OCI-LY1 (cell line): ENCODE results near the gene FMNL1.

Experiments
- H2AFZ ChIP-seq: fragments of 200-600 bp; sonication (generic), shearing (Covaris generic); 2 replicates; pipeline ENCODE4 v1.6.0; 2014; ENCODE audit warnings: antibody characterized with exemption, mild to moderate bottlenecking, low read length
- H3F3A ChIP-seq: fragments of 200-600 bp; sonication (generic), shearing (Covaris generic); 2 replicates; pipeline ENCODE4 v1.6.0; 2014; ENCODE audit warnings: mild to moderate bottlenecking, antibody characterized with exemption, low read length, moderate library complexity; ENCODE audit not compliant: insufficient read depth
- H3K27ac ChIP-seq: fragments of 200-600 bp; sonication (generic); 2 replicates; pipeline ENCODE4 v1.5.1; 2014; ENCODE audit warnings: low read length, mixed run types, mild to moderate bottlenecking, low read depth; ENCODE audit not compliant: poor library complexity, severe bottlenecking
- H3K27me3 ChIP-seq: fragments of 200-600 bp; sonication (generic); 2 replicates; pipeline ENCODE4 v1.6.0; 2014; ENCODE audit warnings: antibody characterized with exemption, mild to moderate bottlenecking, low read length, moderate library complexity; ENCODE audit not compliant: insufficient read depth
- H3K36me3 ChIP-seq: fragments of 200-600 bp; sonication (generic); 2 replicates; pipeline ENCODE4 v1.6.1; 2014; ENCODE audit warnings: mild to moderate bottlenecking, antibody characterized with exemption, low read length, moderate library complexity, mixed read lengths; ENCODE audit not compliant: insufficient read depth
- H3K4me1 ChIP-seq: fragments of 200-600 bp; sonication (generic); 2 replicates; pipeline ENCODE4 v1.5.1; 2014; ENCODE audit warnings: mild to moderate bottlenecking, low read length, moderate library complexity; ENCODE audit not compliant: insufficient read depth, severe bottlenecking
- H3K4me2 ChIP-seq: fragments of 200-600 bp; sonication (generic), shearing (Covaris generic); 2 replicates; pipeline ENCODE4 v1.6.1; 2014; ENCODE audit warnings: low read length
- H3K4me3 ChIP-seq: fragments of 200-600 bp; sonication (generic); 2 replicates; pipeline ENCODE4 v1.5.1; 2014; ENCODE audit warnings: low read length, low read depth, mild to moderate bottlenecking, mixed read lengths; ENCODE audit not compliant: poor library complexity, severe bottlenecking
- H3K79me2 ChIP-seq: fragments of 200-600 bp; shearing (Covaris generic); 2 replicates; pipeline ENCODE4 v1.6.1; 2016; ENCODE audit warnings: mixed run types, low read length, mixed read lengths; ENCODE audit not compliant: insufficient read depth
- H3K9ac ChIP-seq: fragments of 200-600 bp; sonication (generic), shearing (Covaris generic); 2 replicates; pipeline ENCODE4 v1.6.1; 2014; ENCODE audit warnings: mild to moderate bottlenecking, low read length, mixed read lengths
- H3K9me2 ChIP-seq: fragments of 200-600 bp; sonication (generic), shearing (Covaris generic); 2 replicates; pipeline ENCODE4 v1.6.1; 2014; ENCODE audit warnings: low read depth, mild to moderate bottlenecking, low read length, mixed read lengths
- H3K9me3 ChIP-seq: fragments of 200-600 bp; shearing (Covaris generic); 2 replicates; pipeline ENCODE4 v1.6.1; 2014; ENCODE audit warnings: low read length, mixed read lengths
- H4K20me1 ChIP-seq: fragments of 200-600 bp; sonication (generic), shearing (Covaris generic); 2 replicates; pipeline ENCODE4 v1.6.0; 2016; ENCODE audit warnings: mild to moderate bottlenecking, low read length; ENCODE audit not compliant: insufficient read depth
- EZH2 ChIP-seq: fragments of 200-600 bp; sonication (generic), shearing (Covaris generic); IDR thresholded peaks from 2 replicates; pipeline ENCODE4 v1.8.0; 2017; ENCODE audit warnings: borderline replicate concordance, mixed run types, mild to moderate bottlenecking, antibody characterized with exemption, low read length, moderate library complexity, mixed read lengths
- TF ChIP-seq, protein P1 (sequence below): fragments of 200-600 bp; sonication (generic), shearing (Covaris generic); IDR thresholded peaks from 2 replicates; pipeline ENCODE4 v1.5.1; 2017; ENCODE audit warnings: mild to moderate bottlenecking, antibody characterized with exemption, low read length, moderate library complexity, mixed read lengths

Gene FMNL1

DNA sequence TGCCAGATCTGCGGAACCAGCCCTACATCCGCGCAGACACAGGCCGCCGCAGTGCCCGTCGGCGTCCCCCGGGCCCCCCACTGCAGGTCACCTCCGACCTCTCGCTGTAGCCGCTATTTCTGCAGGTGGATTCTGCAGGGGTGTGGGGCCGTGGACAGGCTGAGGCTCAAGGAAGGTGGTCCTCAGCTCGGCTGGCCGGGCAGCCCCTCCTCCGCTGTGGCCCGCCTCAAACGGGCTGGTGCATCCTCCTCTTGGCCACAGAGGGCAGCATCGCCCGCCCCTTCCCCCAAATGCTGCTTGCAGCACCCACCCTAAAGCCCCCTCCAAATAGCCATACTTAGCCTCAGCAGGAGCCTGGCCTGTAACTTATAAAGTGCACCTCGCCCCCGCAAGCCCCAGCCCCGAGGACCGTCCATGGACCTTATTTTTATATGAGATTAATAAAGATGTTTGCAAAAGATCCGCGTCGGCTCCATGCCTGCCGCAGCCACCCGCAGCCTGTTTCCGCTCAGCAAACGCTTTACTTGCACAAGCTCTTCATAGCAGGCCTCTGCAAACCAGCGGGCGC, 25.3 kb downstream of the FMNL1 start:
- H3K79me2 ChIP-seq: no peaks in the 10 kb centered on the region
- H3K4me3 ChIP-seq: peak overlapping the region; percentile 81
- peak overlapping the region; percentile 77 for H3K4me2 ChIP-seq
- H3K36me3 ChIP-seq: peaks cover 34% of the 10 kb centered on the region
- H4K20me1 ChIP-seq: no peaks in the 10 kb centered on the region
- no peaks in the 10 kb centered on the region for H3K9me3 ChIP-seq
- peak overlapping the region; percentile 79 for H3K9ac ChIP-seq
- no peaks in the 10 kb centered on the region for H3F3A ChIP-seq
- no peak overlapping the region for H2AFZ ChIP-seq
- TF ChIP-seq, protein P1, sequence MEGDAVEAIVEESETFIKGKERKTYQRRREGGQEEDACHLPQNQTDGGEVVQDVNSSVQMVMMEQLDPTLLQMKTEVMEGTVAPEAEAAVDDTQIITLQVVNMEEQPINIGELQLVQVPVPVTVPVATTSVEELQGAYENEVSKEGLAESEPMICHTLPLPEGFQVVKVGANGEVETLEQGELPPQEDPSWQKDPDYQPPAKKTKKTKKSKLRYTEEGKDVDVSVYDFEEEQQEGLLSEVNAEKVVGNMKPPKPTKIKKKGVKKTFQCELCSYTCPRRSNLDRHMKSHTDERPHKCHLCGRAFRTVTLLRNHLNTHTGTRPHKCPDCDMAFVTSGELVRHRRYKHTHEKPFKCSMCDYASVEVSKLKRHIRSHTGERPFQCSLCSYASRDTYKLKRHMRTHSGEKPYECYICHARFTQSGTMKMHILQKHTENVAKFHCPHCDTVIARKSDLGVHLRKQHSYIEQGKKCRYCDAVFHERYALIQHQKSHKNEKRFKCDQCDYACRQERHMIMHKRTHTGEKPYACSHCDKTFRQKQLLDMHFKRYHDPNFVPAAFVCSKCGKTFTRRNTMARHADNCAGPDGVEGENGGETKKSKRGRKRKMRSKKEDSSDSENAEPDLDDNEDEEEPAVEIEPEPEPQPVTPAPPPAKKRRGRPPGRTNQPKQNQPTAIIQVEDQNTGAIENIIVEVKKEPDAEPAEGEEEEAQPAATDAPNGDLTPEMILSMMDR: peak; percentile 71
- TF ChIP-seq EZH2: no peak
- peaks cover 17% of the 10 kb centered on the region for H3K4me1 ChIP-seq
- H3K27me3 ChIP-seq: no peaks in the 10 kb centered on the region
- peak overlapping the region; percentile 66 for H3K27ac ChIP-seq
- no peaks in the 10 kb centered on the region for H3K9me2 ChIP-seq

DNA sequence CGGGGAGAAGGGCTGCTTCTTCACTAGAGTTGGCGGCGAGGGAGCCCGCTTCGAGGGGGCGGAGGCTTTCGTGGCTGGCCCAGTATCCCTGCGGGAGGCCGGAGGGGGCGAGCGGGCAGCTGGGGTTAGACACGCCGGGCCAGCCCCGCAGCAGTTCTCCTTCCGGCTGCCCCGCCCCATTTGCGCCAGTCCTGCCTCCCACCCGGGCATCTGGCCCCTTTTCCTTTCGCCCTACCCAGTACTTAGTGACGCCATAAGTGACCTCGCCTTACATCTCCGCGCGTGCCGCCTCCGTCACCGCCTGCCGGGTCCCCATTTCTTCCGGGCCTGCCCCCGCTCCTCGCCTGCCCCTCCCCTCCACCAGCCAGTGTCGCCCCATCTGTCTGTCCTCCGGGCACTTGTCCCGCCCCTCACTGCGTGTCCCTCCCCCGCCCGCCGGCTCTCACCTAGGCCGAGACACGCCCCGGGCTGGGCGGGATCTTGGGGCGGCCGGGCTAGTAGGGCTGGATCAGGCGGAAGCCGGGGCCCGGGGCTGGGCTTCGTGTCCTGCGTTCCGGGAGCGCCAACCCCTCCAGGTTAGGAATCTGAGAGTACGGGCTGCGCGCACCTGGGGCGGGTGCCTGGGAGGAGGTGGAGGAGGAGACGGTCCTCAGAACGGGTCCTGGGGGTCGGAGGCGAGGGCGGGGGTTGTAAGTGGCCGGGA, 25.9 kb downstream of the FMNL1 start:
- Histone ChIP-seq H3K9me2 (no peaks in the 10 kb centered on the region), H2AFZ (0 out of 2 replicates have a peak overlapping the region, but pooled peaks have one; percentile 27), H3K9me3 (no peaks in the 10 kb centered on the region), H3K4me3 (peak overlapping the region; percentile 81), H3K9ac (peak overlapping the region; percentile 79), H4K20me1 (no peaks in the 10 kb centered on the region), H3F3A (no peaks in the 10 kb centered on the region), H3K27ac (peak overlapping the region; percentile 66), H3K4me1 (peaks cover 17% of the 10 kb centered on the region), H3K36me3 (peaks cover 34% of the 10 kb centered on the region), H3K27me3 (no peaks in the 10 kb centered on the region), H3K79me2 (no peaks in the 10 kb centered on the region), H3K4me2 (peak overlapping the region; percentile 77)
- TF ChIP-seq EZH2: no peak
- TF ChIP-seq, protein P1: no peak

DNA sequence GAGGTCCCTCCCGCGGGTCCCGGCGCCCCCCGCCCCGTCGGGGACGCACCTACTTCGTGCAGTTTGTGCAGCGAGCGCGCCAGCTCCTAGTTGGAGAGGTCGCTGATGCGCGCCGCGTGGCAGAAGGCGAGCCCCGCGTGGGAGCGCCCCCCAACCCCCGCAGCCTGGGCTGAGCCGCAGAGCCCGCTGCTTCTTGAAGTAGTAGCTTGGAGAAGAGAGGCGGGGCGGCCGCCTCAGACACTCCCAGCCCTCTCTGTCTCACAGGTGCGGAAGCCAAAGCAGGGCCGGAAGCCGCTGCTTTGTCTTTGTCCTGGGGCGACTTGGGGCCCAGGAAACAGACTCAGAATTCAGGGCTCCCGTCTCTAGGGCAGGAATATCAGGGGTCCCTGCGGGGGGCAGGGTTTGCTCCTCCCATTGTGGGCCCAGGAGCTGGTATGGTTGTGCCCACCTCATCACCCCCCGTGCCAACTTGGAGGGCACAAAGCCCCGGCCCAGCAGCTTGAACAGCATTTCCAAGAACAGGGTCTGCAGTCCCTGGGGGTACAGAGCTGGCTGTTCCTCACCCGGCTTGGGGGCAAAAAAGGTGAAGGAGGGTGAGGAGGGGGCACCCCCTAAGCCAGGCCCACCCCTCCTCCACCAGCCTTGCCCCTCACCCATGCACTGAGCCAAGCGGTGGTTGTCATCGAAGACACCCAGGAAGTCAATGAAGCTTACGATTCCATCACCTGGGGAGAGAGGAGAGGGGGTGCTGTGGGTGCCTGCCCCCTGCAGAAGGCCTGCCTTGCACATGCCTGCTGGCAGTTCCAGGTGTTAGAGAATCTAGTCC, 26.7 kb downstream of the FMNL1 start:
- H3K4me3 ChIP-seq: peak overlapping the region; percentile 81
- no peak for TF ChIP-seq EZH2
- TF ChIP-seq, protein P1: no peak
- no peaks in the 10 kb centered on the region for H3K9me2 ChIP-seq
- no peaks in the 10 kb centered on the region for H3F3A ChIP-seq
- H4K20me1 ChIP-seq: no peaks in the 10 kb centered on the region
- H2AFZ ChIP-seq: 0 out of 2 replicates have a peak overlapping the region, but pooled peaks have one; percentile 27
- H3K36me3 ChIP-seq: peaks cover 31% of the 10 kb centered on the region
- no peaks in the 10 kb centered on the region for H3K79me2 ChIP-seq
- peak overlapping the region; percentile 79 for H3K9ac ChIP-seq
- no peaks in the 10 kb centered on the region for H3K27me3 ChIP-seq
- no peaks in the 10 kb centered on the region for H3K9me3 ChIP-seq
- H3K4me2 ChIP-seq: peak overlapping the region; percentile 77
- peak overlapping the region; percentile 66 for H3K27ac ChIP-seq
- H3K4me1 ChIP-seq: peaks cover 17% of the 10 kb centered on the region
